GM12873 (cell line): Measurements from ENCODE around the gene PLCH2.

ENCODE experiments used
- TF ChIP-seq, protein P1 (sequence below): IDR thresholded peaks from 2 replicates; pipeline ENCODE4 v1.5.1; 2012; ENCODE audit warnings: low read depth, mild to moderate bottlenecking, moderate library complexity, low read length, control low read depth; ENCODE audit not compliant: insufficient read depth; ENCODE audit errors: missing control alignments

PLCH2 gene

DNA sequence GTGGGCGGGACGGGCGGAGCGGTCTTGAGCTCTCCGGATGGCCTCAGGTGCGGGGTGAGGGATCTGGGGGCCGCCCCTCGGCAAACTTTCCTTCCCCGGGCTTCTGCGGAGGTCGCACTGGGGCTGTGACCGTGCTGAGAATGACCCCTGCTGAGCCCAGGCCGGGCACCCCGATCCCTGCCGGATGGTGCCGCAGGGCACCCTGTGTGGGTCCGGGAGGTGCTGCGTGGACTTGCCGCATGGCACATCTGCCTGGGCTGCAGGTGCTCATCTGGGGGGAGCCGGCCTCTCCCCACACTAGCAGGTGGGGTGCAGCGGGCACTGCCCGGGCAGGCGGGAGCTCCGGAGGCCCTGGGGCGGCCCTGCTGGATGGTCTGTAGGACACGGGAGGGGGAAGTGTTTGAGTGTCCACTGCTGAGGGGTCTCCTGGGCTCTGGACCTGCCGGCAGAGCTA lies 31.9 kb upstream of the PLCH2 start:
- TF ChIP-seq, protein P1, sequence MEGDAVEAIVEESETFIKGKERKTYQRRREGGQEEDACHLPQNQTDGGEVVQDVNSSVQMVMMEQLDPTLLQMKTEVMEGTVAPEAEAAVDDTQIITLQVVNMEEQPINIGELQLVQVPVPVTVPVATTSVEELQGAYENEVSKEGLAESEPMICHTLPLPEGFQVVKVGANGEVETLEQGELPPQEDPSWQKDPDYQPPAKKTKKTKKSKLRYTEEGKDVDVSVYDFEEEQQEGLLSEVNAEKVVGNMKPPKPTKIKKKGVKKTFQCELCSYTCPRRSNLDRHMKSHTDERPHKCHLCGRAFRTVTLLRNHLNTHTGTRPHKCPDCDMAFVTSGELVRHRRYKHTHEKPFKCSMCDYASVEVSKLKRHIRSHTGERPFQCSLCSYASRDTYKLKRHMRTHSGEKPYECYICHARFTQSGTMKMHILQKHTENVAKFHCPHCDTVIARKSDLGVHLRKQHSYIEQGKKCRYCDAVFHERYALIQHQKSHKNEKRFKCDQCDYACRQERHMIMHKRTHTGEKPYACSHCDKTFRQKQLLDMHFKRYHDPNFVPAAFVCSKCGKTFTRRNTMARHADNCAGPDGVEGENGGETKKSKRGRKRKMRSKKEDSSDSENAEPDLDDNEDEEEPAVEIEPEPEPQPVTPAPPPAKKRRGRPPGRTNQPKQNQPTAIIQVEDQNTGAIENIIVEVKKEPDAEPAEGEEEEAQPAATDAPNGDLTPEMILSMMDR: no peak

GRCh38 chr1:2445162-2445822 lies 30.8 kb upstream of the PLCH2 start:
- TF ChIP-seq, protein P1: no peak

- TF ChIP-seq, protein P1: no peak
These were observed 30.3 kb upstream of the PLCH2 start for GRCh38 chr1:2445823-2446215.

DNA sequence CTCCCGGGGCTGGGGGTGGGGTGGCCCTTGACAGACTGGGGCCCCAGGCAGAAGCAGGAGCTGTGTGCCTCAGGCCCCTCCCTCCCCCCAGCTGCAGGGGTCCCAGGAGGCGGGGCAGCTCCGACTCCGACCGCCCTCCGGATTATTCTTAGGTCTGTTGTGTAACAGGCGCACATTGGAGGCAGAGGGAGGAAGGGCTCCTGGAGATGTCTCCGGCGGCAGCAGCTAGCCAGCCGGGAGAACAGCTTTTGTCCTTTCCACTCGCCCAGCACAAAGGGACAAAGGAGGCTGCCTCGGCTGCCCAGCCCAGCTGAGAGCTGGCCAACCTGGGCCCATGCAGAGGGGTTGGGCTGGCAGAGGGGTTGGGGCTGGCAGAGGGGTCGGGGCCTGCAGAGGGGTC lies 29.7 kb upstream of the PLCH2 start:
- TF ChIP-seq, protein P1: no peak

GRCh38 chr1:2446861-2447260 lies 29.2 kb upstream of the PLCH2 start:
- TF ChIP-seq, protein P1: no peak

GRCh38 chr1:2447276-2448097 lies 28.6 kb upstream of the PLCH2 start:
- TF ChIP-seq, protein P1: no peak

DNA sequence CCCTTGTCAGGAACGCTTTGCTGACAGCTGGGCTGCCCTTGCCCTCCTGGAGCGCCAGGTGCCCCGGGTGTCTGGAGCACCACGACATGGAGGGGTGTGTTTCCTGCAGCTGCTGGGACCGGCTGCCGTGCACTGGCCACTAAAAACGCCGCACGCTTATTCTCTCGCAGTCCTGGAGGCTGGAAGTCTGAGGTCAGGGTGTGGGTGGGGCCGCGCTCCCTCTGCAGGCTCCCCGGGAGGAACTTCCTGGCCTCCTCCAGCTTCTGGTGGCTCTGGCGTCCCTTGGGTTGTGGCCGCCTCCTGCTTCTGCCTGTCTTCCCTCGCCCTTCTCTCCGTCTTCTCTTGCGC lies 28.0 kb upstream of the PLCH2 start:
- TF ChIP-seq, protein P1: no peak
